Right ventricle myocardium superior (tissue), 1 donor: ENCODE measurements around the gene DENND6B. TPM values are rescaled to one million over a fixed set of nuclear protein-coding genes. Genes with fewer than 3 reads are reported as not detected.

Source experiments
- ATAC-seq: fragments of 200-7000 bp; cut with Tn5 transposase; one replicate; pipeline ENCODE4 v1.9.1; 2020; ENCODE audit warnings: mild to moderate bottlenecking; ENCODE audit not compliant: poor library complexity
- DNase-seq: peaks from one replicate; pipeline ENCODE4 v3.0.0-alpha.2; 2020
- intact Hi-C: fragments of 100-400 bp; cut with DNase I; formaldehyde crosslinking; loops from one replicate; pipeline ENCODE4 v1.11.2; 2022
- total RNA-seq: library from RNA; stranded (reverse); fragmentation: NEBNext Ultra II Directional; extraction: Animal tissue kit (Norgen Biotek cat#: 25700); gene quantifications from one replicate; pipeline ENCODE4 v1.2.1, GENCODE V29; 2021
- donor health status: DM: no; HTN: yes; CAD: no; lungs with severe emphysema.

The DENND6B gene
- total RNA-seq, 1 donor from 2014 or later: 1.1 TPM

DNA sequence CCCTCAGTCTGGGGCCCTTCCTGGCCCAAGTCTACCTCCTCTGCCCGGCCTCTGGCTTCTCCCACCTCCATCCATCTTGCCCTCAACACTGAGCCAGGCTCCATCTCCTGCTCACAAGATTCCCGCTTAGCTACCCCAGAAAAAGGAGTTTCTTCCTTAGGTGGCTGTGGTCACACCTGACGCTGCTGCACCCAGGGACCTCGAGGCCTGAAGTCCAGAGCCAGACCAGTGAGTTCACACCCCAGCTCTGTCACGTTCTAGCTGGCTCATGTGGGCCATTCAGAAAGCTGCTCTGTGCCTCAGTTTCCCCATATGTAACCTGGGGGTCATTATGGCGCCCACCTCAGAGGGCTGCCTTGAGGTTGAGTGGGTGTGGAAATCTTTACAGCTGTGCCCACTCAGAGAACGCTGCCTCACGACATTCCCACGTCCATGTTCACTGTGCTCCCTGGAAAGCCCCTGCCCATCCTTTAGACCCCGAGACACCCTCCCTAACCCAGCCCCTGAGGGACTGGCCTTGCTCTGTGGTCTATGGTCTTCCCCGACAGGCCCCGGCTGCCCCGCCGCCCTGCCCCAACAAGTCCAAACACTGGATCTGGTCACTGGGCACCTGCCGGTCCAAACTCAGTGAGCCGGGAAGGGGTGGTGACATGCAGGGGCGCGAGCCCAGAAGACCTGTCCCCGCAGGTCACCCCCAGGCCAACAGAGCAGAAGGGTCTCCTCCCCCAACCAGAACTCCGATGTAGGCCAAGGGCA, 29.1 kb downstream of the DENND6B start:
- intact Hi-C loops: no loop called here
- no peak for DNase-seq
- no peak for ATAC-seq

DNA sequence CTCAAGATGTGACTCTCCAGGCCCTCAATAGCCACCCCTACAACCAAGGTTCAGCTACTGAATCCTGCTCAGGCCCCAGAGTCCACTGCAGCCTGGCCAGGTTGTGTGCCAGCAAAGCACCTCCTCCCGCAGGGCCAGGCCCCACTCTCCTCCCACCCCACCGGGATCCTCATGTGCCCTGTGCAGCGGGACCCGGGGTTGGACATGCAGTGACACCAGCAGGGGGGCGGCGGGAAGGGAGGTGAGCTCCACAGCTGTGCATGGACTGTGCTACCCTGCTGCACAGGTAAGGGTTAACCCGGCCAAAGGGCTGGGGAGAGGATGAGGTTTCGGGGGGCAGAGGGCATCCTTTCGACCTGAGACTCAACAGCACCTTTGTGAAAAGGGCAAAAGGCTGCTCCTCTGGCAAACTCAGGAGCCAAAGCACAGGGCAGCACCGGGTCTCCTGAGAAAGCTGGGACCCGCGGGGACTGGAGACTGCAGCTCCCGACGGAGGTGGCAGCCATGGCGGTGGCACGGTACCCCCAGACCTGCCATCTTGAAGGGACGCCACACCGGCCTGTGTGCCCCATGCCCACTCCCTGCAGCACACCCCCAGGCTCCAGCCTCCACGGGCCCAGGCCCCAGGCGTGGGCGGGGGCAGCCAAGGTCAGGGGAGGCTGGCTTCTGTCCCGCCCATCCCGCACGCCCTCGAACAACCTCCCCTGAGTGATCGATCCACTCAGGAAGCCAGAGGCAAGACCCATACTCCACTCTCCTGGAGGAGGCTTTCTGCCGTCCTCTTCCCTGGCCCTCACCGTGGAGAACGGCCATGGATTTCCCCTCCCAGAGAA, 29.9 kb downstream of the DENND6B start:
- DNase-seq (peak; percentile 64), ATAC-seq (peak; percentile 18)
- intact Hi-C loops: no loop called here

DNA sequence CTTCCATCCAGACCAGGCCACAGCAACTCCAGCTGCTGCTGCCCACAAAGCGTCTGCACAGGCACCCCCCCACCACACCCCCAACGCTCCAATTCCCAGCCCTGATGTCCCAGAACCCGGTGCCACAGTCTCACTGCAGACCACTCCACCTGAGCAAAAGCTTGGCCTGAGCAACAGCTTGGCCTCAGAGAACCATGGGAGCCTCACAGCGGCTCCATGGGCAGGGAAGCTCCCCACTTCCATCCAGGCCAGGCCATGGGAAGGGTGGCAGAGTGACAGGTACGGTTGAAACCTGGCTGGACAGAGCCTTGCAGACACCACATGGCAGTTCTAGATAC, 32.5 kb downstream of the DENND6B start:
- DNase-seq: no peak
- intact Hi-C loops: no loop called here
- no peak for ATAC-seq

DNA sequence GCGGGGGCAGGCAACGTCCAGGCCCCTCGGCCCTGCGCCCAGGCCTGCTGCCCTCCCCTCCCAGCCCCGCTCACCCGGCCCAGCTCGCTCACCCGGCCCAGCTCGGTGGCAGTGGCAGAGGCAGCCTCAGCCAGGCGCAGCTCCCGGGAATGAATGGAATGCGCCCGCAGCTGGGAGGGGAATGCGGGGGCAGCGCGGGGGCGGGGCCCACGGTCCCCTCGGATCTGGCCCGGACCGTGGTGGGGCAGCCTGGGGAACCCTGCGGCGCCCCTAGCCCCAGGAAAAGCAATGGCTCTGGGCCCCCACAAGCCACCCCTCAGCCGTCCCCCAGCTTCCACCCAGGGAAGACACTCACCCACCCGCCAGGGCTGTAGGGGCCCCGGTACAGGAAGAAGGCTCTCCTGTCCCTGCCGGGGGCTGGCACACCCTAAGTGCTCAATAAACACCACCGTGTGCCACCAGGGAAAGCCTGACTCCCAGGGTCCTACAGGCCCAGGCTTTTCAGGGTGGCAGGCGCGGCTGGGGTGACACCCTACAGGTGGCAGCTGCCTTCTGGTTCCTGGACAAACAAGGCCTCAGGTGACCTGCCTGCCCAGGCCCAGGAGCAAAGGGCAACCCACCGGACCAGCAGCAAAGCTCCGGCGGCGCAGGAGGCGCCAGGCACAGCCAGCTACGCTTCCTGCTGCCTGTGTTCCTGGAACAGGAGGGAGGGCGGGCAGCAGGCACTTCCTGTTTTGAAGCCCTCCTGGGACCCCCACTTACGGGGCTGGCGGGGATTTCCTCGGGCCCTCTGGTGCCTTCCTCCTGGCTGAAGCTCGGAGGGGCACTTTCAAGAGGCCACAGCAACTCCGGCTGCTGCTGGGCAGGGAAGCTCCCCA, 33.1 kb downstream of the DENND6B start:
- intact Hi-C loops: no loop called here
- ATAC-seq (peak; percentile 89), DNase-seq (peak; percentile 70)

DNA sequence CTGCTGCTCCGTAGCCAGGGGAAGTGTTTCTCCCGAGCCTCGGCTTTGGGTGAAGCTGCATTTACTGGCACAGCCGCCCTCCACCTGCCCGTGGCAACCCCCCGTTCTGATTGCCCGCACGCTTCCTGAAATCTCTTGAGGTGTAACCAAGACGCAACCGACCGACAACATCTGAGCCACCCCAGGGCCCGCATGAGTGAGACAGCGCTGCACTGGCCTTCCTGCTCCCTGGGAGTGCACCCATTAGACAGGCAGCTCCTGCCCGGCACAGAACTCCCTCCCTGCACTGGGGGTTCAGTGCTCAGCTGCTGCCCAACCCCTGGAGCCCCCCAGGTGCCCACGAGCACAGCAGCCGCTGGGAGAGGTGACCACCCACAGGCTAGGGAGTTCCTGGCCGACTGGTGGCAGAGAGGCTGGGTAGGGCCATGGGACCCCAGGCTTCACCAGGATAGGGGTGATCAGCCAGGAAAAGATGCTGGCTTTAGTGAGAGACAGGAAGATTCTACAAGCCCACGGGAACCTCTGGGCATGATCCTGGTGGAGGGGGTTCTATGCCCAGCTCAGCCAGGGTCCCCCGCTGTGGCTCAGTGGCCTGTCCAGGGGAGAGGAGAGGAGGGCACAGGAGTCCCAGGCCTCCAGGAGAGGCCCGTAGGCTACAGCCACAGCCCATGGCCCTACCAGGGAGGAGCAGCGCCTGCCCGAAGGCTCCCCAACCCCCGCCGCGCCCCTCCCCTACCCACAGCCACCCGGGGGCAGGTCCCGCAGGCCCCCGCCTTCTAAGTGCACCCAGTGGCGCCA, 34.0 kb downstream of the DENND6B start:
- intact Hi-C loops: no loop called here
- ATAC-seq (no peak), DNase-seq (peak; percentile 85)

DNA sequence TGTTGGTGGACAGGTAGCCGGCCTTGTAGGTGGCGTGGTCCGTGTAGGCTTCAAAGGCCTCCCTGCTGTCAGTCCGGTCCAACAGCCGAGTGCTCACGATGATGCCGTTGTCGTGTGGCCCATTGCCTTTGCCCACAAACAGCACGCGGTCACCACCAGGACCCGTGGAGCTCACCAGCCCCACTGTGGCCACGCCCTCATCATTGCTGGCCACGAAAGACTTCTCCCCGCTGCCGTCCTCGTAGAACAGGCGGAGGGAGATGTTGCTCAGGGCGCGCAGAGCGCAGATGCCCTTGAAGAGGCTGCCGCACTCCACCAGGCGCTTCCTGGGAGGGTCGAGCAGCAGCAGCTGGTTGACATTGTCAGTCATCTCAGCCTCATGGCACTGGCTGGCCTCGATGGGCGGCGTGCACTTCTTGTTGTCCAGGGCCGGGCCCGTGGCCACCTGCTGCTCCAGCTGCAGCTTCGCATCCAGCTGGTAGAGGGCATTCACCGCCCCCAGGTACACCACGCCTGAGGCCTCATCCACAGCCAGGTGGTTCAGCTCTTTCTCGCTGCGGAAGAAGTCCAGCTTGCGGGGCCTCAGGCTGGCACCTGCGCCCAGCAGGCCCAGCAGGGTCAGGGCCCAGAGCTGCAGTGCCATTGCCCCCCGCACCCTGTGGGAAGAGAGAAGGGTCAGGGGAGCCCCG, 36.7 kb downstream of the DENND6B start:
- intact Hi-C loops: no loop called here
- DNase-seq (no peak), ATAC-seq (no peak)

DNA sequence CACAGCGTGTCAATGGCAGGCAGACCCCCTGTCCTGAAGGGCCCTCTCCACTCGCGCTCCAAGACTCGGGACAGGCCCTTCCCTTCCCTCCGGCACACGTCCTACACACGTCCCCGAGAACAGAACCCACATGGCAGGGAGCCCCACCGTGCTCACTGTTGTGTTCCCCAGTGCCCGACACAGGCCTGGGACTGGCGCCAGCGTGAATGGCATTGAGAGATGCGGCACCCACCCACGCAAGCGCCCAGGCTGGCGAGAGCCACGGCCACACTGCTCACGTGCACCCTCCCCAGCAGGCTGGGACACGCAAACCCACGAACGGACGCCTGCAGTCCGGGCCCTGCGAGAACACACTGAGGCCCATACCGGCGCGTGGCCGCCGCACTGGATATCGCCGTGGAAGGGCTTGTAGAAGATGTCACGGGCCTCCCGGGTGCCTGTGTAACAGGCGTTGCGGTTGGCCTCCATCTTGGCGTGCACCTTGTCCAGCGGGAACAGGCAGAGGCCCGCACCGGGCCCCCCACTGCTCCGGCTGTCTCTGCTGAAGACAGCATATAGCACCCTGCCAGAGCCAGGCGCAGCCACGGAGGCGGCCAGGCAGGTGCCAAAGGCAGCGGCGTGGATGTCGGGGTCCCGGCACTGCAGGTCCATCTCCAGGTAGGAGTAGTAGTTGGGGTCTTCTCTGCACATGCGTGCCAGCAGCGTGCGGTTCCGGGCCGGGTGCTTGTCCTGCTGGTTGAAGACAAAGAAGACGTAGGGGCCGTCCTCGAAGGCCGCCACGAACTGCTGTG, 37.5 kb downstream of the DENND6B start:
- no peak for ATAC-seq
- intact Hi-C loops: no loop called here
- no peak for DNase-seq

DNA sequence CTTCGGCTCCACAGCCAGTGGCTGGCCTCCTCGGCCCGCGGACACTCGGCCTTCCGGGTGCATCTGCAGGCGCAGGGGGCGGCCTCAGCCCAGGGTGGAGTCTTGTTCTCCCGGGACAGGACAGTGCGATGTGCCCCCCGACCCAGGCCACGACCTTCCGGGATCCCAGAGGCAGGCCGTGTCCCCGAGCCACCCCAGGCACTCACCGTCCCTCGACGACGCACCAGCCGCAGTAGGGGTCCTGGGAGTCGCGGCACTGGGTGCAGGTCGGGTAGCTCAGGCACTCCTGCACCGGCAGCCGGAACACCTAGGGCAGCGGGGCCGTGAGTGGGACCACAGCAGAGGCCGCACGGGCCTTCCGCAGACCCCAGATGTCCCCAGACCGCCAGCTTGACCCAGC, 39.1 kb downstream of the DENND6B start:
- intact Hi-C loops: no loop called here
- DNase-seq (no peak), ATAC-seq (no peak)

DNA sequence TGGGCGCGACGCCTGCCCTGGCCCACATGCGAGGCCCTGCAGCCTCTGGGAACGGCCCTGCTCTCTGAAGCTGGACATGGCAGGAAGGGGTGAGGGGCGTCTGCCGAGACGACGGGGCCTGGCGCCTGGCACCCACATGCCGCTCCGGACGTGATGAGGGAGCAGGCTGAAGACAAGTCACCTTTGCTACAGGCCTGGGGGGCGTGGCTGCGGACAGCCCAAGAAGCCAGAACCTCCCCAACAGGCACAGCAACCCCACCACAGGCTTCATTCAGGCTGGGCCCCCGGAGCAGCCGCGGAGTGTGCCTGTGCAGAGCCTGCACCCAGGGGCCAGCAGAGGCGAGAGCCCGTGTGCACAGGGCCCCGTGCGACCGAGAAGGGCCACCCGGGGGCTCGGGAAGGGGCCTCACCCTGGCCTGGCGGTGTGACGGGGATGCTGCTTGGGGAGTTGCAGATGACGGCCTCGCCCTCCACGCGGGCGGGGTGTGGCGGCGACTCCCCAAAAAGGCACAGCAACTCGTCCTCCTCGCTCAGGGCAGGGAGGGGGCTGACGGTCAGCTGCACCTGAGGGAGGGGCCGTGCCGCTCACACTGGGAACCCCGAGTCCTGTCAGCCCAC, 40.0 kb downstream of the DENND6B start:
- no peak for ATAC-seq
- intact Hi-C loops: no loop called here
- DNase-seq: no peak

DNA sequence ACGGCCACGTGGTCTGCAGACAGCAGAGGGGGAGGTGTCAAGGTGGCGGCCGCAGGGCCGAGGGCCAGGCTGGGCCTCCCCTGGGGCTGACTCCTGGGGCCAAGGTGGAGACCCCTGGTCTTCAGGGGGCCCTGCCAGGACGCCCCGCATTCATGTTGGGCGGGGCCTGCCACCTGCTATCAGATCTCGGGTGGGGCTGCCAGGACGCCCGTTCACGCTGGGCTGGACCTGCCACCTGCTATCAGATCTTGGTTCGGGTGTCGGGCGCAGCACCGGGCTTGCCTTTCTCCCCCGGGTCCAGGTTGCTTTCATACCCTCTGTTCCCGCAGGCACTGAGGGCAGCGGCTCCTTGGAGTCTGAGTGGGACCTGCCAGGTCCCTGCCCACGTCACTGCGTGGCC, 40.5 kb downstream of the DENND6B start:
- intact Hi-C loops: no loop called here
- DNase-seq (no peak), ATAC-seq (no peak)

DNA sequence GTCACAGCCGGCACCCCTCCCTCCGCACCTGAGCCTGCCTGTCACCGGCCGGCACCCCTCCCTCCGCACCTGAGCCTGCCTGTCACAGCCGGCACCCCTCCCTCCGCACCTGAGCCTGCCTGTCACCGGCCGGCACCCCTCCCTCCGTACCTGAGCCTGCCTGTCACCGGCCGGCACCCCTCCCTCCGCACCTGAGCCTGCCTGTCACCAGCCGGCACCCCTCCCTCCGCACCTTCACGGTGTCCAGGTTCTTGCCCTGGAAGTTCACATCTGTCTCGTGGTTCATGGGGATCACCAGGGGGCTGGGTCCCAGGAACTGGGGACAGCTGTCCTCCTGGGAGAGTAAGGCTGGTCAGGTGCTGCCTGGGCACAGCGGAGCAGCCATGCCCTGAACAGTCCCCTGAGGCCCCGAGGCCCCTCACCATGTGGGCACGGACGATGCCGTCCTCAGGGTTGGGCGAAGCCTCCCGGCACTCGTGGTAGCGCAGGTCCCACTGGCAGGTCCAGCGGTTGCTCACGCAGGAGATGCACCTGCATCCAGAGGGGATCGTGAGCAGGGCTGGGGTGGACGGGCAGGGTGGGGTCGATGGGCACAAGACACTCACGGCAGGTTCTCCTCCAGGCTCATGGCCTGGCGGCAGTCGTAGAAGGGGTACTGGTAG, 41.1 kb downstream of the DENND6B start:
- no peak for ATAC-seq
- intact Hi-C loops: no loop called here
- DNase-seq: no peak

DNA sequence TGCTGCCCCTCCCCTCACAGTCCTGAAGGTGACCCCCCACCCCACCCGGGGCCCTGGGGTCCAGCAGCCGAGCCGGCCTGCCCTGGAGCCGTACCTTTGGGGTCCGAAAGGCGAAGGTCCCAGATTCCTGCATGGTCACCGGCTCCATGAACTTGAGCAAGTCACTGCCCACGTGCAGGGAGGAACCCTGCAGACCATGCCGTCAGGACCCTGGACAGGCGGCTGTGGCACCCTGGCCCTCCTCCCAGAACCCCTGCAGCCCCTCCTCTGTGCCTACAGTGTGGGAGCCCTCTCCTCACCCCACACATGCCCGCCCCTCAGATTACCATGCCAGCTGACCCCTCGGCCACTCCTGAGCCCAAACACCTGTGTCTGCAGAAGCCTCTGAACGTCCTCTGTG, 42.3 kb downstream of the DENND6B start:
- DNase-seq (no peak), ATAC-seq (no peak)
- intact Hi-C loops: no loop called here

DNA sequence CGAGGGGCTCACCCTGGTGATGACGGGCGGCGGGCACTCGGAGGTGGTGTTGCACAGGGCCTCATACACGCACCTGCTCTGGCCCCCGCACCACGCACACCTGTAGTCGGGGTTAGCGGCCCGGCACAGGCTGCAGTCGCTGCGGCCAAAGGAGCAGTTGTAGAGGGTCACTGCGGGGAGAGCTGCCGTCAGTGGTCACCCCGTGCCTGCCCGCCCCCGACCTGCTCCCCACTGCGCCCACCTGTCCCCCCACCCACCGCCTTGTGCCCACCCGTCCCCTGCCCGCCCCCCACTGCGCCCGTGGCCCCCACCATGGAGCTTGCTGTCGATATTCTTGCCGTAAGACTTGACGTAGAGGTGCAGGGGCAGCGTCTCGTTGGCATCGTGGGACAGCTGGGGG, 43.0 kb downstream of the DENND6B start:
- intact Hi-C loops: no loop called here
- no peak for DNase-seq
- ATAC-seq: no peak

DNA sequence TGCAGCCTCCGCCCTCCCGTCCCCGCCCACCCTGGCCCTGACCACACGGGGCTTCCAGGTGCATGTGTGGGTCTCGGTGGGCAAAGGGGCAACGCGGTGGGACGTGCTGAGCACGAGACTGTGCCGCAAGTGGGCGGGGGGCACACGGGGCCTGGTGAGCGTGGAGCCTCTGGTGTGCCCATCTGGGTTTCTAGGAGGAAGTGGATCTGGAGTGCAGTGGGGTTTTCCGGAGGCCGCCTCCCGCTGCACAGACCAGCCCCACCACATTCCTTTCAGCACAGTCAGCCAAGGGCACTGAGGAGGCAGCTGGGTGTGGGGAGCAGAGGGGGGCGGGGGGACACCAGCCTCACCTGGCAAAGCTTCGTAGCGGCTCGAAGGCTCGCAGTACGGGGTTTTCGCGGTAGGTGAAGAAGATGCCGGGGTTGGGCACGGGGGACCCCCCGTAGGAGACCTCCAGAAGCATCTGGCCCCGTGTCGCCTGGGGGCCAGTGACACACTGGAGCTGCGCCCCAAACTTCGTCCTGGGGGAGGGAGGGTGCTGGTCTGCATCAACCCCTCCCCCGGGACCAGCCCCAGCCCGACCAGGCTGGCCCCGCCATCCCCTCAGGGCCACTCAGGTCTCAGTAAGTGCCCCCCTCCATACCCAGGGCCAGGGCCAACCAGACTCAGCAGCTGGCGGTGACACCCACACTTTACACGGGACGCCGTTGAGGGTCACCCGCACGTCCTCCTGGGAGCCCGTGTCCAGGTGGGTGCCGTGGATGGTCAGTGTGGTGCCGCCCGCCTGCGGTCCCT, 44.3 kb downstream of the DENND6B start:
- intact Hi-C loops: no loop called here
- DNase-seq (no peak), ATAC-seq (peak; percentile 32)

DNA sequence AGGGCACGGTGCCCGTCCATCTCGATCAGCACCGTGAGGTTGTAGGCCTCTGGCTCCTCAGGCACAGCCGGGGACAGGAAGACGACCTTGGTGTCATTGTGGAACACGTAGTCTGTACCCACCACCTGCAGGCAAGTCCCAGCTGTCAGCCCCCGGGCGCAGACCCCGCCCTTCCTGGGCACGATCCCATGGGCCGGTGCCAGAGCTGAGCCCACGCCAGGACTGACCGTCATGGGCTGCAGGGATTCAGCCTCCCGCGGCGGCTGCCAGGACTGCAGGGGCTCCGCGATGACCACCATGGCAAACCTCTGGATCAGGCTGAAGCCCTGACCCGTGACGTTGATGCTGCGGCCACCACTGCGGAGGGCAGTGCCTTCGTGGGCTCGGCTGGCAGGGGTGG, 44.9 kb downstream of the DENND6B start:
- intact Hi-C loops: no loop called here
- DNase-seq (peak; percentile 68), ATAC-seq (peak; percentile 71)

DNA sequence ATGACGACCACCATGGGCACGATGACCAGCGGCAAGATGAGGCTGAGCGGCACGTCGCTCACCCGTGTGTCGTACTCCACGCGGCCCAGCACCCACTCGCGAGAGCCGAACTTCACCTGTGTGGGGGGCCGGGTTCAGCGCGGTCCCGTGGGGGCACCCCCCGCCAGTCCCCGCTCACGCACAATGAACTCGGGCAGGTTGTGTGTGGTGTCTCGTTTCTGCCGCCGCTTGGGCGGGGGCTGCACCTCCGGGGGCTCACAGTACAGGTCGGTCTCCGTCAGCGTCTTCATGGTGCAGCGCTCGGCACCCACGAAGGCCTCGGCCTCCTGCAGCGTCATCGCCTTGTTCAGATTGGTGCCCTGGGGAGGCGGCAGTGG, 45.4 kb downstream of the DENND6B start:
- DNase-seq (no peak), ATAC-seq (no peak)
- intact Hi-C loops: no loop called here
